GM12878 (cell line): Measurements from ENCODE around the gene KIAA0319L.

Experiments used
- EP300 ChIP-seq, 2 experiments: fragments of 150-350 bp in 1 of 2; IDR thresholded peaks; 2 replicates each; pipeline ENCODE4 v1.6.1; 2011 to 2012; ENCODE audit warnings: low read depth in 2 of 2, low read length in 2 of 2, borderline replicate concordance in 1 of 2, improper control_type of control experiment in 1 of 2, inconsistent platforms in 1 of 2; ENCODE audit not compliant: control insufficient read depth in 1 of 2
- GABPA ChIP-seq: IDR thresholded peaks from 2 replicates; pipeline ENCODE4 v1.6.1; 2014; ENCODE audit warnings: antibody characterized with exemption, low read depth, mild to moderate bottlenecking, inconsistent platforms

GRCh38 chr1:35475356-35475755 lies 81.8 kb downstream of the KIAA0319L start:
- TF ChIP-seq EP300 (IDR thresholded peaks at IDR 0.05; ENCODE audit: borderline replicate concordance in 1 of 2, control insufficient read depth in 1 of 2, low read depth in 2 of 2, low read length in 2 of 2) (no peak), GABPA (no peak)
